HG03095 (cell line): Measurements from ENCODE around the gene ENTPD2.

ENCODE experiments used
- ATAC-seq: cut with Tn5 transposase; IDR thresholded peaks from one replicate; pipeline ENCODE4 v1.9.1; 2021; ENCODE audit warnings: moderate library complexity; ENCODE audit not compliant: unreplicated experiment

ENTPD2 gene

GRCh38 chr9:137018761-137019559 lies 34.9 kb downstream of the ENTPD2 start:
- ATAC-seq, result no peak

DNA sequence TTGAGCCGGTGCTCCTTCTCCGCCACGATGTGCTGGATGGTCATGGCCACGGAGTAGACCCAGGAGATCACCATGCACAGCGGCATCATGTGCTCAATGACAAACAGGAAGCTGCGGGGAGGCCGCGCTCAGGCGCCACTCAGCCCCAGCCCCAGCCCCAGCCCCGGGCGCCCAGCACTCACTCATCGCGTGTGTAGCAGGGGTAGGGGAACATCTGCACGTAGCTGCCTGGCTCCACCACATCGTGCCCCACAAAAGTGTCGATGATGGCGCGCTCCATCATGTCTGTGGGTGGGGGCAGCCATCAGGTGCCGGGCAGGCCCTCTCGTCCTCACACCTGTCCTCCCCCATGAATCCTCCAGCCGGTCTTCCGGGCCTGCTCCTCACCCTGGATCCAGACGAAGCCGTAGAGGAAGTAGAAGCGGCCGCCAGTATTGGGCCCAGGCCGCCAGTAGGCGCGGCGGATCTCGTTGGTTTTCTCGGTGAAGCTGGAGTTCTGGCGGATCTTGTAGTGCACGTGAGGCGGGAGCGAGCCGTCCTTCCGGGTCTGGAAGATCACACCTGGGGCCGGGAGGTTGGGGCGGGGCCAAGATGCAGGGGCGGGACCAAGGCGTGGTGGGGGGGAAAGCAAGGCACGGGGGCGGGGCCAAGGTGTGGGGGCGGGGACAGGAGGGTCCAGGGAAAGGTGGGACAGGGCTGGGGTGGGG lies 35.9 kb downstream of the ENTPD2 start:
- no peak for ATAC-seq

DNA sequence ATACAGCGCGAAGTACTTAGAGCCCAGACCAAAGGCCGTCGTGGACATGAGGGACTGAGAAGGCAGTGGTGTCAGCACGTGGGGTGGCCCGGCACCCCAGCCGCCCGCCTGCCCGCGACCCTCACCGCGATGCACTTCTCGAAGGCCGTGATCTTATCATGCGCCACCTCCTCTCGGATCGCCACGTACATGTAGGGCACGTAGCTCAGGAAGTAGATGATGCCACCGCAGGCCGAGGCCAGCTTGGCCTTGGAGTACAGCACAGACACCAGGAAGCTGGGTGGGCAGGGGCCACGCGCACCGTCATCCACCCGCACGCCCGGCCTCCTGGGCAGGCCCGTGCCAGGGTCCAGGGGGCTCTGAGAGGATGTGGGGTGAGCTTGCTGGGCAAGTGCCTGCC lies 36.8 kb downstream of the ENTPD2 start:
- no peak for ATAC-seq

DNA sequence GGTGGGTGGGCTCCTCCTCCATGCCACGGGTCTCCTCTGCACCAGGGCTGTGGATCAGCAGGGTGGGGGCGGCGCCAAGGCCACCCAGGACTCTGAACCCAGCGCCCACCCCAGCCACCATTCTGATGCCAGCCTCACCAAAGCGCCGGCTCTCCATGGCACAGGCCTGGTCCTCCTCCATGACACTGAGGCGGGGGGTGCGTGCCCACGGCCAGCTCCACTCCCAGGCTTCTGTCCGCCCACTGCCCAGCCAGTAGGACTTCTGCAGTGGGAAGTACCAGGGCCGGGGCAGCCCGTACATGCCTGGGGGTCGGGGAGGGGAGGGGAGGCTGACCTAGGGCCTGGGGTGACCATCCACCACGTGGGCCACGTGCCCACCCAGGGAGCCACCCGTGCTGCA lies 37.4 kb downstream of the ENTPD2 start:
- no peak for ATAC-seq

- no peak for ATAC-seq
These were observed 37.9 kb downstream of the ENTPD2 start for GRCh38 chr9:137015976-137016375.

GRCh38 chr9:137015540-137015930 lies 38.3 kb downstream of the ENTPD2 start:
- ATAC-seq, result no peak

DNA sequence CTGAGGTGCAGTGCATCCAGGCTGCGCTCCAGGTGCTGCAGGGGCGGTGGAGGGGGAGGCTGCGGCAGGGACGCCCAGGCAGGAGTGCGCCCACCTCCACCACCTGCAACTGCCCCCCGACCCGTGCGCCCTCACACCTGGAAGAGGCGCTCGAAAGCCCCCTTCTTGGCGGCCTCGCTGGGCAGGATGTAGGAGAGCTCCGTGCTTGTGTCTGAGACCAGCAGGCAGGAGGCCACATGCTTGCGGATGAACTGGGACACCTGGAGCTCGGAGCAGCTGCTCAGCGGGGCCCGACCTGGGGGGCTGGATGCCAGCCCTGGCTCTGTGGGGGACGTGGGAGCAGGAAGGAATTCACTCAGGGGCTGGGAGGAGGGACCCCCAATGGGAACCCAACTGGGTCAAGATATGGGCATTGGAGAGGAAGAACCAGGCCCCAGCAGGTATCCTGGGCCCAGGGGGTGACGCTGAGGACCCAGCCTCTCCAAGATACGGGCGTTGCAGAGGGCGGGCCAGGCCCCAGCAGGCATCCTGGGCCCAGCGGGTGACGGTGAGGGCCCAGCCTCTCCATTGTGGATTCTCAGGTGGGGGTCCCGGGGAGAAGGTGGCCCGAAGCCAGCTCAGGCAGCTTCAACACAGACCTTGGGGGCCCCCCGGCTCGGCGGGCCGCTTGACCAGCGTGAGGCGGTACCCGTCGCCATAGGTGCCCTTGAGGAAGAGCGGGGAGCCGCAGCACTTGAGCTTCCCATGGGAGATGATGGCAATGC lies 38.9 kb downstream of the ENTPD2 start:
- no peak for ATAC-seq

- ATAC-seq, result no peak
These were observed 39.7 kb downstream of the ENTPD2 start for GRCh38 chr9:137014166-137014565.

DNA sequence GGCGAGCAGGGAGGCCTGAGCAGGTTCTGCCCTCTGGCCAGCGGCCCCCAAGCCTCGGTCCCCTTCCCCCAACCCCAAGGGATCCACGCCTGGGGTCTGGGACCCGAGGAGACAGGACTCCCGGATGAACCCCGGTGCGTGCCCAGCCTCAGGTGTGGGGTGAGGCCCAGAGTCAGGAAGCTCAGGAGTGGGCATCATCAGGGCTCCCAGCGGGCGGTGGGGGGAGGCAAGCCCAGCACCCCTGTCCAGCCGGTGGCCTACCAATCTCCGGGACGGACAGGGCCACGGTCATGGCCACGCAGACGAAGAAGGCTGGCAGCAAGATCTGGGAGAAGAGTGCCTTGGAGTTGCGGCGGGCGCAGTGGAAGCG lies 40.3 kb downstream of the ENTPD2 start:
- no peak for ATAC-seq

GRCh38 chr9:137012694-137013570 lies 40.9 kb downstream of the ENTPD2 start:
- ATAC-seq, result no peak

GRCh38 chr9:137011907-137012675 lies 41.8 kb downstream of the ENTPD2 start:
- ATAC-seq, result no peak

- no peak for ATAC-seq
These were observed 42.7 kb downstream of the ENTPD2 start for GRCh38 chr9:137011156-137011555.

DNA sequence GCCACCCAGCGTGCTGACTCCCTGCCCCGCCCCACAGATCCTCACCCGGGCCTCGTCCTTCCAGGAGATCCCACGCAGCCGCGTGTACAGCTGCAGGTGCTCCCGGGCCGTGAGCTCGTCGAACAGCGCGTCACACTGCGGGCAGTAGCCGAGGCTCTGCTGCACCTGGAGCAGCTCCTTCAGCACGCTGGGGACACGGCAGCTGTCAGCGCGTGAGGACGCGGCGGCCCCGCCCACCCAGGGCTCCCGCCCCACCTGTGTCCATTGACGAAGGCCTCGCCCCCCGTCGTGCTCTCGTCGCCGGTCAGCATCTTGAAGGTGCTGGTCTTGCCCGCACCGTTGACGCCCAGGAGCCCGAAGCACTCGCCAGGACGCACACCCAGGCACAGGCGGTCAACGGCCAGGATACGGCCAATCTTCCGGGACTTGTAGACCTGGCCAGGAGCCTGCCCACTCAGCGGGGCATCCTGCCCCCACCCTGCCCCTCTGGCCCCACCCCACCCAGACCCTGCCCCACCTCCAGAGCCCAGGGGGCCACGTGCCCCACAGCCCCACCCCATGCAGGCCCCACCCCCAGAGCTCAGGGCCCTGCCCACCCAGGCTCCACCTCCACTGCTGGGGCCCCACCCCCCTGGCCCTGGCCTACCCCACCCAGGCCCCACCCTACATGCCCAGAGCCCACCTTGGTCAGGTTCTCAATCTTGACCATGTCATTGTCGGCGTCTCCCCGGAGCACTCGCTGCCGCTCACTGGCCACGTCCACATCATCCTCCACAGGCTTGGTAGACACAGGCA lies 43.7 kb downstream of the ENTPD2 start:
- ATAC-seq, result no peak

- no peak for ATAC-seq
These were observed 44.6 kb downstream of the ENTPD2 start for GRCh38 chr9:137009217-137009616.

DNA sequence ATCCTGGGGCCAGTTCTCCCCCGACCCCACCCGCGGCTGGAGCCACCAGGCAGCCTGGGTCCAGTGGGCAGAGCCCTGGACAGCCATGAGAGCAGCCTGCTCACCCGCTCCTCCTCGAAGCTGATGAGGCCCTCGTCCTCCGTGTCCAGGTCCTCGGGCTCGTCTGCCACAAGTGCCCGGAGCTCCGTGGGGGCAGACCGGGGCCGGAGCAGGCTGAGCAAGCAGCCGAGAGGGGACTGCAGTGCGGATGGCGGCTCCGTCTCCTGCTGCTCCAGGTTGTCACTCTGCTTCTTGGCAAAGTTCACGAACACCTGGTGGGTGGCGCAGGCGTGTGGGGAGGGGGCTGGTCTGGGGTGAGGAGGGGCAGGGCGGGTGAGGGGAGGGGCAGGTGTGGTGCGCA lies 45.5 kb downstream of the ENTPD2 start:
- ATAC-seq, result no peak

- ATAC-seq, result no peak
These were observed 46.0 kb downstream of the ENTPD2 start for GRCh38 chr9:137007816-137008270.

DNA sequence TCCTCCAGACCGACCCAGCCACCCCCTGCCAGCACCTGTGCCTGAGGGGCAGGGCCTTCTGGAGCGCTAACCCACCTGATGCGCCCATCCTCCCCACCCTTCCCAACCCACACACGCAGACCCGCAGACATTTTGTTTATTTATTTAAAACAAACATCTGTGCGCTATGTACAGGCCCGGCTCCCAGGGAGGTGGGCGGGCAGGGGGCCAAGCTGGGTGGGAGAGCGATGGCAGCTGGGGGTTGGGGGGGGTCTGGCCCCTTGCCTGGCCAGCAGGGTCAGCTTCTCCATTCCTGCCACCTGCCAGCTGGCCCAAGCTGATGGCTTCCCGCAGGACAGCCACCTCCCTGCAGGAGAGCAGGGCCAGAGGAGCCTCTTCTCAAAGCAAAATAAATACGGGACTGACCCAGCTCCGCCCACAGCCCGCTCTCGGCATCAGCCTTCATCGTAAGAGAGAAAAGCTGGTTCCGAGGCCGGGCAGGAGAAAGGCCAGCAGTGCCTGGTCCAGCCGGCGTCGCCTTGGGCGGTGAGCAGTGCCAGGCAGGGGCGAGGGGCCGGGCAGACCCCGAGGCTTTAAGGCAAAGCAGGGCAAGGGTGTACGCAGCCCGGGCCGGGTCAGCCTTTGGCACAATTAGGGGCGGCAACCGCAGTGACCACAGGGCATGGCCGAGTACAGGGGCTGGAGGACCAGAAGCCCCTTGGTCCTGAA lies 46.6 kb downstream of the ENTPD2 start:
- no peak for ATAC-seq
